GM18526 (cell line): ENCODE data around the gene HSPA12A.

ENCODE experiments used
- POLR2A ChIP-seq: IDR thresholded peaks from 3 replicates; pipeline ENCODE4 v1.6.1; 2011; ENCODE audit not compliant: insufficient read length; ENCODE audit errors: extremely low read depth

The HSPA12A gene

GRCh38 chr10:116698364-116698763 lies 44.0 kb downstream of the HSPA12A start:
- TF ChIP-seq POLR2A: no peak

GRCh38 chr10:116697816-116698215 lies 44.5 kb downstream of the HSPA12A start:
- no peak for TF ChIP-seq POLR2A

GRCh38 chr10:116696919-116697318 lies 45.4 kb downstream of the HSPA12A start:
- no peak for TF ChIP-seq POLR2A

GRCh38 chr10:116694927-116695268 lies 47.5 kb downstream of the HSPA12A start:
- no peak for TF ChIP-seq POLR2A

GRCh38 chr10:116694243-116694926 lies 48.0 kb downstream of the HSPA12A start:
- no peak for TF ChIP-seq POLR2A

GRCh38 chr10:116692225-116692624 lies 50.1 kb downstream of the HSPA12A start:
- no peak for TF ChIP-seq POLR2A

GRCh38 chr10:116691635-116692034 lies 50.7 kb downstream of the HSPA12A start:
- no peak for TF ChIP-seq POLR2A

GRCh38 chr10:116690356-116691322 lies 51.7 kb downstream of the HSPA12A start:
- no peak for TF ChIP-seq POLR2A

- TF ChIP-seq POLR2A: no peak
These were observed 52.6 kb downstream of the HSPA12A start for GRCh38 chr10:116689744-116690143.

GRCh38 chr10:116688741-116689495 lies 53.4 kb downstream of the HSPA12A start:
- TF ChIP-seq POLR2A: no peak

GRCh38 chr10:116688241-116688711 lies 54.1 kb downstream of the HSPA12A start:
- TF ChIP-seq POLR2A: no peak

- no peak for TF ChIP-seq POLR2A
These were observed 54.7 kb downstream of the HSPA12A start for GRCh38 chr10:116687633-116688032.

GRCh38 chr10:116686632-116687031 lies 55.7 kb downstream of the HSPA12A start:
- no peak for TF ChIP-seq POLR2A

GRCh38 chr10:116685807-116686206 lies 56.6 kb downstream of the HSPA12A start:
- TF ChIP-seq POLR2A: no peak

GRCh38 chr10:116684781-116685180 lies 57.6 kb downstream of the HSPA12A start:
- no peak for TF ChIP-seq POLR2A
